DND-41 (cell line): ENCODE results near the gene WAS.
"Not testable (repeated sequence)": the region's sequence is repeated elsewhere in the genome, so short reads cannot be mapped to it uniquely, and the experiment has no call there.

ENCODE experiments used
- EZH2 ChIP-seq: IDR thresholded peaks from 3 replicates; pipeline ENCODE4 v1.6.1; 2012; ENCODE audit warnings: borderline replicate concordance, low read depth, mild to moderate bottlenecking, moderate library complexity, low read length, inconsistent platforms; ENCODE audit not compliant: severe bottlenecking
- TF ChIP-seq, protein P1 (sequence below): IDR thresholded peaks from 2 replicates; pipeline ENCODE4 v1.5.1; 2012; ENCODE audit warnings: borderline replicate concordance, low read length, moderate library complexity, mild to moderate bottlenecking; ENCODE audit not compliant: poor library complexity, severe bottlenecking; ENCODE audit errors: extremely low read depth

DNA sequence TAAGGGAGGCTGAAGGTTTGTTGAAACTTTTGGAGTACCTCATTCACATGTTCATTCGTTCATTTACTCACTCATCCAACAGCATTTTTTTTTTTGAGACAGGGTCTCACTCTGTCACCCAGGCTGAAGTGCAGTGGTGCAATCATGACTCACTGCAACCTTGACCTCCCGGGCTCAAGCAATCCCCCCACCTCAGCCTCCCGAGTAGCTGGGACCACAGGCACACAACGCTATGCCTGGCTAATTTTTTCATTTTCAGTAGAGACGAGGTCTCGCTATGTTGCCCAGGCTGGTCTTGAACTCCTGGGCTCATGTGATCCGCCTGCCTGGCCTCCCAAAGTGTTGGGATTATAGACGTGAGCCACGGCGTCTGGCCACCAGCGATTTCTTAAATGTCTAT lies 15.4 kb upstream of the WAS start:
- TF ChIP-seq EZH2: not testable (repeated sequence)
- TF ChIP-seq, protein P1, sequence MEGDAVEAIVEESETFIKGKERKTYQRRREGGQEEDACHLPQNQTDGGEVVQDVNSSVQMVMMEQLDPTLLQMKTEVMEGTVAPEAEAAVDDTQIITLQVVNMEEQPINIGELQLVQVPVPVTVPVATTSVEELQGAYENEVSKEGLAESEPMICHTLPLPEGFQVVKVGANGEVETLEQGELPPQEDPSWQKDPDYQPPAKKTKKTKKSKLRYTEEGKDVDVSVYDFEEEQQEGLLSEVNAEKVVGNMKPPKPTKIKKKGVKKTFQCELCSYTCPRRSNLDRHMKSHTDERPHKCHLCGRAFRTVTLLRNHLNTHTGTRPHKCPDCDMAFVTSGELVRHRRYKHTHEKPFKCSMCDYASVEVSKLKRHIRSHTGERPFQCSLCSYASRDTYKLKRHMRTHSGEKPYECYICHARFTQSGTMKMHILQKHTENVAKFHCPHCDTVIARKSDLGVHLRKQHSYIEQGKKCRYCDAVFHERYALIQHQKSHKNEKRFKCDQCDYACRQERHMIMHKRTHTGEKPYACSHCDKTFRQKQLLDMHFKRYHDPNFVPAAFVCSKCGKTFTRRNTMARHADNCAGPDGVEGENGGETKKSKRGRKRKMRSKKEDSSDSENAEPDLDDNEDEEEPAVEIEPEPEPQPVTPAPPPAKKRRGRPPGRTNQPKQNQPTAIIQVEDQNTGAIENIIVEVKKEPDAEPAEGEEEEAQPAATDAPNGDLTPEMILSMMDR: not testable (repeated sequence)
